Natural killer cell treated with Interleukin-12 subunit alpha and Interleukin-12 subunit beta and Interleukin-15 and Interleukin-18, amount 100 ng/mL, for 72 hours (primary cell): ENCODE data around the gene COPS9. TPM values are rescaled to one million over a fixed set of nuclear protein-coding genes. Genes with fewer than 3 reads are reported as not detected.
A peak's percentile ranks its signal among the peaks of the same experiment; 100 is the strongest.

Source experiments
- ATAC-seq, 2 donors: fragments of 150-1000 bp; cut with Tn5 transposase in 1 of 2; sonication (Bioruptor Pico), chemical (Tn5 transposase) in 1 of 2; 2 replicates each; pipeline ENCODE4 v1.10.0; 2021
- DNase-seq: peaks from one replicate; pipeline ENCODE4 v3.0.0; 2022; ENCODE audit warnings: low spot score
- H3K27ac Mint-ChIP-seq, 2 donors: 1 replicate in 1 of 2; 2 replicates in 1 of 2; pipeline ENCODE4 v1.8.0; 2022; ENCODE audit warnings: mixed read lengths in 2 of 2, mild to moderate bottlenecking in 1 of 2, moderate library complexity in 1 of 2
- H3K27me3 Mint-ChIP-seq, 2 donors: 1 replicate in 1 of 2; 2 replicates in 1 of 2; pipeline ENCODE4 v1.8.0; 2022; ENCODE audit warnings: mixed read lengths in 2 of 2
- H3K36me3 Mint-ChIP-seq: one replicate; pipeline ENCODE4 v1.8.0; 2022; ENCODE audit warnings: mixed read lengths
- H3K4me1 Mint-ChIP-seq, 2 donors: 1 replicate in 1 of 2; 2 replicates in 1 of 2; pipeline ENCODE4 v1.8.0; 2022; ENCODE audit warnings: low read depth in 2 of 2, mixed read lengths in 2 of 2, mild to moderate bottlenecking in 1 of 2
- H3K4me3 Mint-ChIP-seq: one replicate; pipeline ENCODE4 v1.8.0; 2022; ENCODE audit warnings: mixed read lengths
- H3K9me3 Mint-ChIP-seq: 2 replicates; pipeline ENCODE4 v1.8.0; 2022; ENCODE audit warnings: mixed read lengths
- total RNA-seq, 2 donors: library from RNA; stranded (reverse); gene quantifications; one replicate each; pipeline ENCODE4 v1.2.3, GENCODE V29; 2022

Gene COPS9
- 100 to 1,000 TPM; 117 to 131 TPM for total RNA-seq

- Mint-ChIP-seq H3K4me3 (peak within 1 kb of the TSS; percentile 99), H3K27ac (peak within 1 kb of the TSS; percentile 84 to 87), H3K27me3 (peaks cover 0 to 4% of the 10 kb centered on the region in 2 donors), H3K36me3 (peaks cover 7% of the 10 kb centered on the region), H3K9me3 (no peaks in the 10 kb centered on the region), H3K4me1 (peaks cover 23 to 32% of the 10 kb centered on the region in 2 donors)
- DNase-seq (peak; percentile 92), ATAC-seq (peak; percentile 97 to 98)
These were observed at the start of gene COPS9 for GRCh38 chr2:240136013-240136670. COPS9 (minus strand) TSS chr2:240136305; CDS start chr2:240136284, 21 bp downstream.

GRCh38 chr2:240184656-240185055 lies 48.6 kb upstream of the COPS9 start:
- Mint-ChIP-seq H3K9me3 (no peaks in the 10 kb centered on the region), H3K27ac (no peak overlapping the region), H3K27me3 (peaks cover 24 to 26% of the 10 kb centered on the region in 2 donors), H3K4me3 (no peak overlapping the region), H3K4me1 (peaks cover 0 to 5% of the 10 kb centered on the region in 2 donors), H3K36me3 (no peaks in the 10 kb centered on the region)
- DNase-seq: peak; percentile 34
- ATAC-seq: no peak

- ATAC-seq (no peak), DNase-seq (peak; percentile 38)
- peaks cover 0 to 5% of the 10 kb centered on the region in 2 donors for H3K4me1 Mint-ChIP-seq
- H3K27me3 Mint-ChIP-seq: peaks cover 19 to 26% of the 10 kb centered on the region in 2 donors
- no peaks in the 10 kb centered on the region for H3K36me3 Mint-ChIP-seq
- no peaks in the 10 kb centered on the region for H3K9me3 Mint-ChIP-seq
- H3K27ac Mint-ChIP-seq: no peak overlapping the region
- no peak overlapping the region for H3K4me3 Mint-ChIP-seq
These were observed 47.9 kb upstream of the COPS9 start for GRCh38 chr2:240183875-240184590.

DNA sequence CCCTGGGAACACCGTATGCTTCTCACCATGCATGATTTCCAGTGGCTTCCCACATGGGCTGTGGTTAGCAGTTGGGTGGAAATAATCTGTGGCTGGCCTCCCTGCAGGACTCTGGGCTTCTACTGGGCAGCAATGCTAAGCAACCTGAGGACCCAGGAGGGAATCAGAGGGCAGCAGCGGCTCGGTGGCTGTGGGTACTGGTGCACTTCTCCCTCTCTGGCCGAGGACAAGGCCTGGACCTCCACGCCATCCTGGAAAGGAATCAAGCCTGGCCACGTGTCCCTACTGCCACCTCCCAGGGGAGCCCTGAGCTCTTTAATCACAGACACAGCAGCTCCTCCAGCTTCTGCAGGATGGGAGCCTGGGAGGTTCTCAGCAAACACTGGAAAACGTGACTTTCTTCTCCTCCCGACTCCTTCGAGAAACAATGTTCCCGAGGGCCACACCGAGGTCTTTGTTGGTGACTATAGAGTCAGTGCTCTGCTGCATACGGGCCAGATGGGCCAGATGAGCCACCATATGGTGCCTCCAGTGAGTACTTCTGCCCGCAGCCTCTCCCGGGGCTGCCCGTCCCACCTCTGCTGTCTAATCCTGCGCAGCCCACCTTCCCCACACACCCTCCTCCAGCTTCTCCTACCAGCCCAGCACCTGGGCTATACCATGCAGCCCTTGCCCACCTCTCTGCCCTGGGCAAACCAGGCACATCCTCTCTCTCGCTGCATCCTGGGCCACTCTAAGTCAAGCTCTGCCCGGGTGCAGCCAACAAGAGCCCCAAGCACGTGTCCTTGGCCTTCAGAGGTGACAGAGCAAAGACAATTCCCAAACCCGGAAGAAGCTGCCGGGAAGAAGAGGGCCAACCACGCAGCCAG lies 47.1 kb upstream of the COPS9 start:
- Mint-ChIP-seq H3K4me1 (peaks cover 0 to 5% of the 10 kb centered on the region in 2 donors), H3K27me3 (peaks cover 18 to 26% of the 10 kb centered on the region in 2 donors), H3K36me3 (no peaks in the 10 kb centered on the region), H3K4me3 (no peak overlapping the region), H3K27ac (no peak overlapping the region), H3K9me3 (no peaks in the 10 kb centered on the region)
- DNase-seq (peak; percentile 51), ATAC-seq (no peak)

GRCh38 chr2:240182476-240182875 lies 46.4 kb upstream of the COPS9 start:
- H3K36me3 Mint-ChIP-seq: no peaks in the 10 kb centered on the region
- H3K9me3 Mint-ChIP-seq: no peaks in the 10 kb centered on the region
- H3K4me1 Mint-ChIP-seq: peaks cover 0 to 5% of the 10 kb centered on the region in 2 donors
- H3K4me3 Mint-ChIP-seq: no peak overlapping the region
- peak overlapping the region in 1 of 2 donors; percentile 25 for H3K27ac Mint-ChIP-seq
- peaks cover 20 to 30% of the 10 kb centered on the region in 2 donors for H3K27me3 Mint-ChIP-seq
- peak; percentile 35 for DNase-seq
- ATAC-seq: no peak

DNA sequence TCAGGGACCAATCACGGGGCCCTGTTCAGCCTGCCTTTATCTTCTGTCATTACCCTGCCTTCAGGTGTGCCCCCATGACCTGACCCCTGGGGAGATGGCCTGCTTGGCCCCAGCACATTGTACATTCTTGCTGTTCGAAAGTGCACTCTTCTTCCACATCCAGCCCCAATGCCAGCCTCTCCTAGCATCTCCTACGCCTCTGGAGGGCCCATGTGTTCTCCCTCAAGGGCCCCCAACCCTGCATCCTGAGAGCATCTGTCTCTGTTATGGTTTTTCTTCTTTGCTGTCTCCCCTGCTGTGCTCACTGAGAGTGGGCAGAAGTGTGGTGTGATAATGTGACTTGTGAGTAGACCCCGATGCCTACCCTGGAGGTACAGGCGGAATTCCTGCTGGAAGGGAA lies 45.9 kb upstream of the COPS9 start:
- Mint-ChIP-seq H3K9me3 (no peaks in the 10 kb centered on the region), H3K36me3 (no peaks in the 10 kb centered on the region), H3K27me3 (peaks cover 21 to 33% of the 10 kb centered on the region in 2 donors), H3K4me3 (no peak overlapping the region), H3K27ac (peak overlapping the region in 1 of 2 donors; percentile 25), H3K4me1 (peaks cover 0 to 5% of the 10 kb centered on the region in 2 donors)
- ATAC-seq: no peak
- peak; percentile 26 for DNase-seq

DNA sequence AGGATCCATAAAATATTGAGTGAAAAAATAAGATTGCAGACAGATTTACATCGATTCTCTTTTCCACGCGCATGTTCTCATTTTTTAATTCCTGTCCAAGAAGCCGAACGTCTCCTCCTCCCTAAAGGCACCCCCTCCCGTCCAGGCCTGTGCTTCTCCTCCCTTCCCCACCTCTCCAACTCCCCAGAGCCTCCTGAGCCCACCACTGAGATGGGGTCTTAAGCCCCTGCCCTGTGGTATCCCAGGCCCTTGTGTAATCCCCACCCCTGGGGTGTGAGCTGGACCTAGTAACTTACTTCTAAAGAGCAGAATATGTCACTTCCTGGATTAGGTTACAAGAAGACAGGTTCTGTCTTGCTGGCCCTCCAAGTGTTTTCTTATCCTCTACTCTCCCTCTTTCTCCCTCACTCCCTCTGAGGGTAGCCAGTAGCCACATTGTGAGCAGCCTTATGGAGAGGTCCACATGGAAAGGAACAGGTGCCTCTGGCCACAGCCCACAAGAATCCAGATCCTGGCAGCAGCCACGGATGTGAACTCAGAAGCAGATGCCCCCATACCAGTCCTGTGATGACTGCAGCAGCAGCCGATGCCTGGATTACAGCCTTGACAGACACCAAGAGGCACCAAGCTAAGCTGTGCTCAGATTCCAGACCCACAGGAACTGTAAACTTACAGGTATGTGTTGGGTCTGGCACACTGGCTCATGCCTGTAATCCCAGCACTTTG lies 44.0 kb upstream of the COPS9 start:
- Mint-ChIP-seq H3K27me3 (peaks cover 20 to 34% of the 10 kb centered on the region in 2 donors), H3K36me3 (no peaks in the 10 kb centered on the region), H3K27ac (no peak overlapping the region), H3K9me3 (no peaks in the 10 kb centered on the region), H3K4me3 (no peak overlapping the region), H3K4me1 (peaks cover 0 to 5% of the 10 kb centered on the region in 2 donors)
- ATAC-seq (no peak), DNase-seq (peak; percentile 25)

GRCh38 chr2:240179186-240179815 lies 43.2 kb upstream of the COPS9 start:
- Mint-ChIP-seq H3K36me3 (no peaks in the 10 kb centered on the region), H3K4me1 (peaks cover 0 to 5% of the 10 kb centered on the region in 2 donors), H3K27me3 (peaks cover 22 to 38% of the 10 kb centered on the region in 2 donors), H3K4me3 (no peak overlapping the region), H3K9me3 (no peaks in the 10 kb centered on the region), H3K27ac (no peak overlapping the region)
- DNase-seq (peak; percentile 20), ATAC-seq (peak in 1 of 2 donors; percentile 20)

GRCh38 chr2:240178564-240178963 lies 42.5 kb upstream of the COPS9 start:
- DNase-seq (peak; percentile 34), ATAC-seq (no peak)
- peaks cover 0 to 5% of the 10 kb centered on the region in 2 donors for H3K4me1 Mint-ChIP-seq
- H3K4me3 Mint-ChIP-seq: no peak overlapping the region
- H3K9me3 Mint-ChIP-seq: no peaks in the 10 kb centered on the region
- H3K27me3 Mint-ChIP-seq: peaks cover 25 to 43% of the 10 kb centered on the region in 2 donors
- H3K27ac Mint-ChIP-seq: no peak overlapping the region
- no peaks in the 10 kb centered on the region for H3K36me3 Mint-ChIP-seq

DNA sequence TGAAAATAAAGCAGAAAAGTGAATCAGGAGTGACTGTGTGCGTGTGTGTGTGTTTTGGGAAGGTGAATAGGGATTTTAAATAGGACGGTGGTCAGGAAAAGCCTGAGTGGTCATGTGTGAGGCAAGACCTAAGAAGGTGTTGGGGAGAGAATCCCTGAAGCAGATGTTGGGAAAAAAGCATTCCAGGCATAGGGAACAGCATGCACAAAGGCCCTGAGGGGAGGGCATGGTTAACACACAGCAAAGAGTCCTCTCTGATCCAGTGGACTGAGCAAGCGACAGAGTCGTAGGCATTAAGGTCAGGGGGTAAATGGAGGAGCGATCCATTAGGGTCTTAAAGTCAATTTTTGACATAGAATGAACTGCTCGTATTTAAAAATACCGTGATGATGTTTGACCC lies 38.4 kb upstream of the COPS9 start:
- H3K9me3 Mint-ChIP-seq: no peaks in the 10 kb centered on the region
- H3K4me1 Mint-ChIP-seq: no peaks in the 10 kb centered on the region
- ATAC-seq (no peak), DNase-seq (peak; percentile 0)
- no peak overlapping the region for H3K4me3 Mint-ChIP-seq
- no peak overlapping the region for H3K27ac Mint-ChIP-seq
- peaks cover 17 to 39% of the 10 kb centered on the region in 2 donors for H3K27me3 Mint-ChIP-seq
- no peaks in the 10 kb centered on the region for H3K36me3 Mint-ChIP-seq

- DNase-seq (peak; percentile 41), ATAC-seq (no peak)
- no peaks in the 10 kb centered on the region for H3K9me3 Mint-ChIP-seq
- no peak overlapping the region for H3K27ac Mint-ChIP-seq
- H3K4me1 Mint-ChIP-seq: no peaks in the 10 kb centered on the region
- H3K4me3 Mint-ChIP-seq: no peak overlapping the region
- peaks cover 14 to 33% of the 10 kb centered on the region in 2 donors for H3K27me3 Mint-ChIP-seq
- H3K36me3 Mint-ChIP-seq: no peaks in the 10 kb centered on the region
These were observed 36.2 kb upstream of the COPS9 start for GRCh38 chr2:240172071-240172895.

DNA sequence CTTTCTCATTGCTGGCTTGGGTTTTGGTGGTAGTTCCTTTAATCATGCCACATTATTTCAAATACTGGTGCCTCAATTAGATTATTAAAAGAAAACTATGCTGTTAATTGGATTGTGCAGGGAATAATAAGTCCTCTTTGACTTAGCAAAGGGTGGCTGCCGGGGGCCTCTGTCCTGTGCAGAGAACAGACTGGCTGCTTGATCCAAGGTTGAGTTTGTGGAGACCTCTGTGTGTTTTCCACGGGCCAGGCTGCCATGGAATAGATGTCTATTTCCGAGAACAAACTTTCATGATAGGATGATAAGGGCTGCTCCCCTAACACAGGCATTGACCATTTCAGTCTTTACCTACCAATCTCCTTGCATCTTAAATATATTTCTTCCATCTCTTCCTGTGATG lies 34.8 kb upstream of the COPS9 start:
- Mint-ChIP-seq H3K4me3 (no peak overlapping the region), H3K4me1 (no peaks in the 10 kb centered on the region), H3K36me3 (no peaks in the 10 kb centered on the region), H3K27ac (no peak overlapping the region), H3K9me3 (no peaks in the 10 kb centered on the region), H3K27me3 (peaks cover 7 to 20% of the 10 kb centered on the region in 2 donors)
- no peak for ATAC-seq
- peak; percentile 8 for DNase-seq
